B cell (primary cell): ENCODE results near the gene HNRNPC. TPM values are rescaled to one million over a fixed set of nuclear protein-coding genes. Genes with fewer than 3 reads are reported as not detected.
"Not testable (repeated sequence)": the region's sequence is repeated elsewhere in the genome, so short reads cannot be mapped to it uniquely, and the experiment has no call there.

Source experiments
- ATAC-seq: fragments of 200-7000 bp; cut with Tn5 transposase; one replicate; pipeline ENCODE4 v1.10.0; 2021; ENCODE audit warnings: low read depth, mild to moderate bottlenecking, moderate number of reproducible peaks, moderate library complexity
- CTCF ChIA-PET: fragments of 350-600 bp; sonication (Branson Sonifier 250); formaldehyde crosslinking; loops from one replicate; lab custom pipeline; 2021; ENCODE audit warnings: antibody characterized with exemption, inconsistent platforms; lab: Charles Lee
- POLR2A ChIA-PET: fragments of 350-600 bp; sonication (Branson Sonifier 250); formaldehyde crosslinking; loops from one replicate; lab custom pipeline; 2021; ENCODE audit warnings: antibody characterized with exemption; lab: Charles Lee
- DNase-seq: peaks from one replicate; pipeline ENCODE4 v3.0.0; 2013
- H2AFZ ChIP-seq: 2 replicates; pipeline ENCODE4 v1.6.1; 2012; ENCODE audit warnings: mild to moderate bottlenecking, low read depth, low read length; ENCODE audit not compliant: insufficient read depth, poor library complexity, severe bottlenecking
- H3K27ac ChIP-seq, 2 donors: 1 replicate in 1 of 2; 2 replicates in 1 of 2; pipeline ENCODE4 v1.5.1; 2012 to 2013; ENCODE audit warnings: low read length in 2 of 2, mild to moderate bottlenecking in 2 of 2, moderate library complexity in 1 of 2
- H3K27me3 ChIP-seq, 4 experiments: fragments of 200-600 bp in 1 of 4; sonication (generic) in 1 of 4; replicated peaks in 1 of 4; 1 replicate in 2 of 4; 2 replicates in 2 of 4; pipeline versions ENCODE4 v1.6.1 to v1.7.0; 2013 to 2016; ENCODE audit warnings: low read length in 3 of 4, mild to moderate bottlenecking in 2 of 4, mixed read lengths in 1 of 4, moderate library complexity in 1 of 4; ENCODE audit not compliant: insufficient read depth in 4 of 4, control insufficient read depth in 3 of 4; ENCODE audit errors: control extremely low read depth in 1 of 4
- H3K36me3 ChIP-seq, 2 experiments: replicated peaks in 1 of 2; 1 replicate in 1 of 2; 2 replicates in 1 of 2; pipeline versions ENCODE4 v1.6.1 to v1.7.1; 2013; ENCODE audit warnings: low read length in 1 of 2; ENCODE audit not compliant: insufficient read depth in 2 of 2, control insufficient read depth in 1 of 2; ENCODE audit errors: control extremely low read depth in 1 of 2, extremely low read depth in 1 of 2
- H3K4me1 ChIP-seq, 2 donors: fragments of 200-600 bp in 1 of 2; sonication (generic) in 1 of 2; 1 replicate in 1 of 2; 2 replicates in 1 of 2; pipeline versions ENCODE4 v1.5.1 to v1.6.1; 2013 to 2017; ENCODE audit warnings: low read length in 2 of 2; ENCODE audit not compliant: control insufficient read depth in 2 of 2, insufficient read depth in 2 of 2
- H3K4me2 ChIP-seq: replicated peaks from 2 replicates; pipeline ENCODE3; 2012; ENCODE audit warnings: mild to moderate bottlenecking, low read depth, low read length; ENCODE audit not compliant: poor library complexity, severe bottlenecking
- H3K4me3 ChIP-seq, 5 experiments: fragments of 200-600 bp in 1 of 5; sonication (generic) in 1 of 5; 1 replicate in 3 of 5; 2 replicates in 2 of 5; pipeline versions ENCODE4 v1.5.1 to v1.7.0; 2011 to 2016; ENCODE audit warnings: low read length in 4 of 5, mild to moderate bottlenecking in 4 of 5, low read depth in 2 of 5, control low read depth in 1 of 5, moderate library complexity in 1 of 5; ENCODE audit not compliant: insufficient read depth in 1 of 5; ENCODE audit errors: control extremely low read depth in 1 of 5, extremely low read depth in 1 of 5
- H3K79me2 ChIP-seq: fragments of 200-600 bp; sonication (generic); one replicate; pipeline ENCODE4 v1.6.0; 2016; ENCODE audit warnings: low read length; ENCODE audit not compliant: control insufficient read depth, insufficient read depth
- H3K9ac ChIP-seq: fragments of 200-600 bp; sonication (generic); 2 replicates; pipeline ENCODE4 v1.6.1; 2017; ENCODE audit warnings: mild to moderate bottlenecking, low read length, moderate library complexity
- H3K9me3 ChIP-seq, 3 donors: one replicate each; pipeline versions ENCODE4 v1.6.1 to v1.7.1; 2013; ENCODE audit warnings: low read length in 2 of 3; ENCODE audit not compliant: control insufficient read depth in 2 of 3, insufficient read depth in 1 of 3; ENCODE audit errors: control extremely low read depth in 1 of 3
- H4K20me1 ChIP-seq: 2 replicates; pipeline ENCODE4 v1.6.0; 2012; ENCODE audit warnings: mild to moderate bottlenecking, low read length; ENCODE audit not compliant: insufficient read depth, control insufficient read depth, poor library complexity, severe bottlenecking
- H3K27ac Mint-ChIP-seq: one replicate; pipeline ENCODE4 v1.8.0; 2021; ENCODE audit warnings: mixed read lengths
- H3K27me3 Mint-ChIP-seq: one replicate; pipeline ENCODE4 v1.8.0; 2021; ENCODE audit warnings: mixed read lengths
- H3K4me1 Mint-ChIP-seq: one replicate; pipeline ENCODE4 v1.8.0; 2021; ENCODE audit warnings: mixed read lengths
- H3K4me3 Mint-ChIP-seq: one replicate; pipeline ENCODE4 v1.8.0; 2021; ENCODE audit warnings: mixed read lengths
- H3K9me3 Mint-ChIP-seq: one replicate; pipeline ENCODE4 v1.8.0; 2022; ENCODE audit warnings: mixed read lengths; ENCODE audit not compliant: insufficient read depth
- CTCF ChIP-seq: fragments of 200-600 bp; IDR thresholded peaks from one replicate; pipeline ENCODE4 v1.8.0; 2022; ENCODE audit warnings: antibody characterized with exemption, mild to moderate bottlenecking
- EZH2 ChIP-seq: IDR thresholded peaks from 2 replicates; pipeline ENCODE4 v1.6.1; 2012; ENCODE audit warnings: borderline replicate concordance, low read depth, mild to moderate bottlenecking, moderate library complexity, low read length; ENCODE audit not compliant: insufficient read depth, poor library complexity, severe bottlenecking
- WGBS: methylation state at CpG from one replicate; pipeline ENCODE4 v1.1.5; 2013; ENCODE audit warnings: missing lambda C conversion rate; ENCODE audit not compliant: insufficient coverage; 5-methylcytosine and 5-hydroxymethylcytosine counted together
- intact Hi-C: fragments of 100-400 bp; cut with micrococcal nuclease; formaldehyde crosslinking; loops from one replicate; pipeline ENCODE4 v1.10.0; 2022
- polyA plus RNA-seq: library from polyadenylated mRNA; depleted of rRNA; stranded (reverse); fragments of >200 nt; gene quantifications from 2 replicates; pipeline ENCODE4 v1.2.3, GENCODE V29; 2012
- total RNA-seq, 2 donors: library from RNA; stranded (reverse); fragments of 120-200 nt in 1 of 2; gene quantifications; 1 replicate in 1 of 2; 2 replicates in 1 of 2; pipeline versions ENCODE4 v1.2.3 to v1.2.4, GENCODE V29; 2013 to 2022

Gene HNRNPC
- total and polyA plus RNA-seq, 2 donors (not counting 1 experiment from before 2014, with no cell fraction given): 358 to 497 TPM

DNA sequence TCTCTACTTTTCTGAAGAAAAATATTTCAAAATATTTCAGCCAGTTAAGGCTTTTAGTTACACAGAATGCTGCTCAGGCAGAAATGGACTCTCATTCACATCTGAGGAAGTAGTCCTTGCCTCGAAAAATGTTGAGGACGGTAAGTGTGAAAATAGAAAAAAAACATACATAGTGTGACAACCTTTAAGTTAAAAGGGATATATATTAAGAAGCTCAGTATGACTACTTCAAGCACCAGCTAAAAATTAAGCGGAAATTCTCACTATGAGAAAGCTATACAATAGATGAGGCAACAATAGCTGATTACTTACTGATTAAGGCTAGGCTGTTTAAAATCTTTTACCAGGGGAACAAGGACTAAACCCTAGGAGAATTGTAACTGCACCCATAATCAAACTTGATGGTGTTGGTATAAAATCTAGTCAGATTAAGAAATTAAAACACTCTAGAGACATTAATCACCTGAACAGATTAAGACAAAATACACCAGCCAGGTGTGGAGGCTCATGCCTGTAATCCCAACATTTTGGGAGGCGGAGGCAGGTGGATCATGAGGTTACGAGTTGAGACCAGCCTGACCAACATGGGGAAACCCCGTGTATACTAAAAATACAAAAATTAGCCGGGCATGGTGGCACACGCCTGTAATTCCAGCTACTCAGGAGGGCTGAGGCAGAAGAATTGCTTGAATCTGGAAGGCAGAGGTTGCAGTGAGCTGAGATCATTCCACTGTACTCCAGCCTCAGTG is 53.9 kb downstream of the HNRNPC start:
- H3K27ac ChIP-seq: peak overlapping the region in 1 of 2 donors; percentile 47
- POLR2A ChIA-PET: interaction anchor here (1.2 kb wide), 1 partner anchor 12 kb away, joined by 3 read pairs; no protein-coding TSS in a partner anchor
- peaks cover 13 to 84% of the 10 kb centered on the region in 2 experiments for H3K36me3 ChIP-seq
- peaks cover 39% of the 10 kb centered on the region for H3K4me1 Mint-ChIP-seq
- no peaks in the 10 kb centered on the region for H3K27me3 Mint-ChIP-seq
- peak overlapping the region; percentile 16 for H3K4me3 Mint-ChIP-seq
- H3K27me3 ChIP-seq: no peaks in the 10 kb centered on the region
- peaks cover 81% of the 10 kb centered on the region for H4K20me1 ChIP-seq
- CTCF ChIA-PET: interaction anchor here (0.7 to 1.2 kb wide), 2 partner anchors 196 to 341 kb away, joined by 3 to 4 read pairs; no protein-coding TSS in a partner anchor
- H3K4me3 ChIP-seq: no peak overlapping the region
- H2AFZ ChIP-seq: no peak overlapping the region
- no CpG with 5 or more reads among the region's 8 CpGs for WGBS
- intact Hi-C loops: no loop called here
- no peaks in the 10 kb centered on the region for H3K9me3 ChIP-seq
- TF ChIP-seq EZH2: no peak
- no peak for TF ChIP-seq CTCF
- ATAC-seq: no peak
- H3K4me1 ChIP-seq: peaks cover 14 to 18% of the 10 kb centered on the region in 2 donors
- H3K9me3 Mint-ChIP-seq: no peaks in the 10 kb centered on the region
- H3K79me2 ChIP-seq: peaks cover 91% of the 10 kb centered on the region
- H3K27ac Mint-ChIP-seq: peak overlapping the region; percentile 20
- no peak overlapping the region for H3K4me2 ChIP-seq
- DNase-seq: no peak
- no peak overlapping the region for H3K9ac ChIP-seq

DNA sequence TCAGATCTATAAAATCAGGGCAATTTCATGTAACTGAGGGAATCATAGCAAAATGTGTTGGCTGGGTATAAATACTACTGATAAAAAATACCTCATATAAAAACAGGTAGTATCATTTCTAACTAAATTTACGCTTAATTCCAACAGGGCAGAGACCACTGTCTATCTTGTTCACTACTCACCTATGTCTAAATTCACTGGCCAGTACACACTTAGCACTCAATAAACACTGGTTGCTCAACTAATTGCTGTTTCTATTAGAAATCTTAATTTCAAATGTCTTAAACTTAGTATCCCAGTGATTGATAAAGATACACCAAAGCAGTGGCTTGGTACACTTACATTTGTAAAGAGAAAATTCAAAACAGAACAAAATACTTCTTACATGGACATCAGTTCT is 55.6 kb downstream of the HNRNPC start:
- H4K20me1 ChIP-seq: peaks cover 68% of the 10 kb centered on the region
- H3K4me3 Mint-ChIP-seq: no peak overlapping the region
- TF ChIP-seq CTCF (no peak), EZH2 (no peak)
- no peak overlapping the region for H3K4me2 ChIP-seq
- H3K9ac ChIP-seq: no peak overlapping the region
- H3K79me2 ChIP-seq: peaks cover 80% of the 10 kb centered on the region
- H3K36me3 ChIP-seq: peaks cover 14 to 84% of the 10 kb centered on the region in 2 experiments
- peaks cover 14 to 18% of the 10 kb centered on the region in 2 donors for H3K4me1 ChIP-seq
- no peak for DNase-seq
- no peak for ATAC-seq
- no peak overlapping the region for H3K27ac Mint-ChIP-seq
- POLR2A ChIA-PET: no interaction called here
- no peak overlapping the region for H2AFZ ChIP-seq
- H3K27me3 Mint-ChIP-seq: no peaks in the 10 kb centered on the region
- H3K9me3 ChIP-seq: no peaks in the 10 kb centered on the region
- peaks cover 30% of the 10 kb centered on the region for H3K4me1 Mint-ChIP-seq
- CTCF ChIA-PET: no interaction called here
- peak overlapping the region in 1 of 2 donors; percentile 21 for H3K27ac ChIP-seq
- WGBS: no CpG with 5 or more reads among the region's 1 CpG
- H3K27me3 ChIP-seq: no peaks in the 10 kb centered on the region
- no peak overlapping the region for H3K4me3 ChIP-seq
- intact Hi-C loops: no loop called here
- H3K9me3 Mint-ChIP-seq: no peaks in the 10 kb centered on the region

DNA sequence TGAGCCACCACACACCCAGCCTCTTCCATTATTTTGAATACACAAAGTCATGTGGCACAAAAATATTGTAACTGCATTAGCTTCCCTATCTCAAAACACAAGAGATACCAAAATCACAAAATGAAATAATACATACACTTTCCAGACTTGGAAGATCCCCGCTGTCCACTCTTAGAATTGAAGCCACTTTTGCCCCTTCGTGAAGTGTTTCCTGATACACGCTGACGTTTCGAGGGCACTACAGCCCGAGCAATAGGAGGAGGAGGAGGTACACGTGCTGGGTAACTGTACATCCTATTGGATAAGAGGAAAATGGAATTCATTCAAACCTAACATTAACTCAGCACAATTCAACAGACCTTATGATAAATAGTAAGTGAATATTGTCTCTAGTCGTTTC is 56.4 kb downstream of the HNRNPC start:
- H3K27ac Mint-ChIP-seq, H3K4me2 ChIP-seq, intact Hi-C loops, H3K9ac ChIP-seq, POLR2A ChIA-PET, DNase-seq, H2AFZ ChIP-seq, H3K27ac ChIP-seq, H3K4me3 Mint-ChIP-seq, H3K27me3 ChIP-seq, H3K4me3 ChIP-seq, H3K9me3 Mint-ChIP-seq, H3K9me3 ChIP-seq, ATAC-seq, H3K27me3 Mint-ChIP-seq: not testable (repeated sequence)
- H3K4me1 Mint-ChIP-seq: peaks cover 28% of the 10 kb centered on the region
- H3K36me3 ChIP-seq: peaks cover 14 to 85% of the 10 kb centered on the region in 2 experiments
- peaks cover 14 to 18% of the 10 kb centered on the region in 2 donors for H3K4me1 ChIP-seq
- WGBS: no CpG with 5 or more reads among the region's 8 CpGs
- CTCF ChIA-PET: interaction anchor here (0.5 kb wide), 1 partner anchor 343 kb away, joined by 4 read pairs; no protein-coding TSS in a partner anchor
- H3K79me2 ChIP-seq: peaks cover 74% of the 10 kb centered on the region
- peaks cover 60% of the 10 kb centered on the region for H4K20me1 ChIP-seq
